Measurements from ENCODE around the gene GRK3.

The GRK3 gene

GRCh38 chr22:25629613-25630012 is 65.1 kb downstream of the GRK3 start:
- DNase-seq, result no peak

- no peak for DNase-seq
These were observed 66.0 kb downstream of the GRK3 start for GRCh38 chr22:25630447-25630846.

GRCh38 chr22:25636323-25636722 is 71.8 kb downstream of the GRK3 start:
- no peak for DNase-seq

- DNase-seq, result no peak
These were observed 72.6 kb downstream of the GRK3 start for GRCh38 chr22:25637032-25637431.

- DNase-seq, result no peak
These were observed 73.2 kb downstream of the GRK3 start for GRCh38 chr22:25637672-25638071.

- no peak for DNase-seq
These were observed 74.2 kb downstream of the GRK3 start for GRCh38 chr22:25638638-25639037.

GRCh38 chr22:25641650-25642049 is 77.2 kb downstream of the GRK3 start:
- no peak for DNase-seq

GRCh38 chr22:25643232-25644000 is 78.9 kb downstream of the GRK3 start:
- no peak for DNase-seq

- DNase-seq, result no peak
These were observed 79.6 kb downstream of the GRK3 start for GRCh38 chr22:25644122-25644521.

- no peak for DNase-seq
These were observed 80.8 kb downstream of the GRK3 start for GRCh38 chr22:25645266-25645665.

- DNase-seq, result no peak
These were observed 81.5 kb downstream of the GRK3 start for GRCh38 chr22:25645964-25646363.

GRCh38 chr22:25650833-25651232 is 86.4 kb downstream of the GRK3 start:
- DNase-seq, result no peak

- DNase-seq, result no peak
These were observed 87.0 kb downstream of the GRK3 start for GRCh38 chr22:25651332-25652085.

- no peak for DNase-seq
These were observed 90.2 kb downstream of the GRK3 start for GRCh38 chr22:25654676-25655075.

GRCh38 chr22:25655371-25655935 is 91.0 kb downstream of the GRK3 start:
- DNase-seq, result no peak

- no peak for DNase-seq
These were observed 92.2 kb downstream of the GRK3 start for GRCh38 chr22:25656724-25657123.

- no peak for DNase-seq
These were observed 94.2 kb downstream of the GRK3 start for GRCh38 chr22:25658633-25659032.

- DNase-seq, result no peak
These were observed 94.9 kb downstream of the GRK3 start for GRCh38 chr22:25659413-25659812.

- DNase-seq, result no peak
These were observed 95.9 kb downstream of the GRK3 start for GRCh38 chr22:25660336-25660735.

- no peak for DNase-seq
These were observed 96.6 kb downstream of the GRK3 start for GRCh38 chr22:25661073-25661472.

- no peak for DNase-seq
These were observed 99.2 kb downstream of the GRK3 start for GRCh38 chr22:25663654-25664053.

- DNase-seq, result no peak
These were observed 101.8 kb downstream of the GRK3 start for GRCh38 chr22:25666308-25666707.

GRCh38 chr22:25668437-25668836 is 104.0 kb downstream of the GRK3 start:
- no peak for DNase-seq

Data from stimulated activated naive CD4-positive, alpha-beta T cell treated with Interleukin-2 at 50 U/mL for 16 hours (primary cell).